Adrenal gland (tissue), 12 donors: ENCODE measurements around the gene TOR1AIP1. TPM values are rescaled to one million over a fixed set of nuclear protein-coding genes. Genes with fewer than 3 reads are reported as not detected.
"Not testable (repeated sequence)": the region's sequence is repeated elsewhere in the genome, so short reads cannot be mapped to it uniquely, and the experiment has no call there.

Experiments used
- DNase-seq, 7 donors: peaks; one replicate each; pipeline ENCODE4 v3.0.0-alpha.2; 2019 to 2020
- H3K27ac ChIP-seq, 5 donors: fragments of 200-600 bp; sonication (generic) in 4 of 5; 1 replicate in 3 of 5; 2 replicates in 2 of 5; pipeline versions ENCODE4 v1.5.1 to v1.8.0; 2016 to 2020; ENCODE audit warnings: mild to moderate bottlenecking in 1 of 5
- H3K27me3 ChIP-seq: fragments of 200-600 bp; 2 replicates; pipeline ENCODE4 v1.8.0; 2021
- H3K36me3 ChIP-seq, 2 donors: fragments of 200-600 bp; replicated peaks in 1 of 2; 1 replicate in 1 of 2; 2 replicates in 1 of 2; pipeline versions ENCODE4 v1.5.1 to v1.8.0; 2018 to 2022
- H3K4me1 ChIP-seq, 2 donors: fragments of 200-600 bp; replicated peaks in 1 of 2; 1 replicate in 1 of 2; 2 replicates in 1 of 2; pipeline versions ENCODE4 v1.5.1 to v1.8.0; 2018 to 2021
- H3K4me3 ChIP-seq, 4 donors: fragments of 200-600 bp; sonication (generic) in 3 of 4; one replicate each; pipeline ENCODE4 v1.5.1; 2016 to 2018
- H3K9me3 ChIP-seq, 3 donors: fragments of 200-600 bp; sonication (generic) in 1 of 3; replicated peaks in 1 of 3; 1 replicate in 2 of 3; 2 replicates in 1 of 3; pipeline versions ENCODE4 v1.5.1 to v1.8.0; 2016 to 2021
- CTCF ChIP-seq, 6 experiments: fragments of 450-650 bp in 4 of 6; fragments of 200-600 bp in 2 of 6; sonication (generic) in 1 of 6; IDR thresholded peaks; 1 replicate in 5 of 6; 2 replicates in 1 of 6; pipeline versions ENCODE4 v1.5.1 to v1.8.0; 2016 to 2021; ENCODE audit warnings: antibody characterized with exemption in 6 of 6, mild to moderate bottlenecking in 2 of 6, moderate library complexity in 1 of 6
- POLR2A ChIP-seq, 2 donors: fragments of 450-650 bp; IDR thresholded peaks; one replicate each; pipeline ENCODE4 v1.6.1; 2017; ENCODE audit warnings: antibody characterized with exemption in 2 of 2, mild to moderate bottlenecking in 2 of 2, moderate library complexity in 1 of 2
- WGBS, 4 donors: extraction: QIAGEN DNeasy Blood & Tissue Kit in 2 of 4; methylation state at CpG; one replicate each; pipeline versions ENCODE4 v1.1.5 to v1.1.7; 2013 to 2017; 5-methylcytosine and 5-hydroxymethylcytosine counted together
- intact Hi-C, 2 donors: fragments of 100-400 bp; cut with DNase I; formaldehyde crosslinking; loops; one replicate each; pipeline versions ENCODE4 v1.14.1 to v1.15.0; 2022 to 2023
- polyA plus RNA-seq, 3 donors: library from polyadenylated mRNA; stranded (reverse); fragments of 200-250 nt in 2 of 3; fragments of 350-450 nt in 1 of 3; fragmentation: Illumina TruSeq in 1 of 3; extraction: RNeasy Lipid Tissue Mini Kit (QIAGEN cat#74804) in 1 of 3; gene quantifications; one replicate each; pipeline ENCODE4 v1.2.3, GENCODE V29; 2013 to 2014
- total RNA-seq, 9 donors: library from RNA; depleted of rRNA in 4 of 9; stranded (reverse); fragments of >200 nt in 4 of 9; fragments of 120-200 nt in 1 of 9; fragmentation: NEBNext Ultra II Directional in 1 of 9; extraction: Animal tissue kit (Norgen Biotek cat#: 25700) in 1 of 9; gene quantifications; one replicate each; pipeline versions ENCODE4 v1.1.0 to v1.2.4, GENCODE V29; 2013 to 2023
- donor health status: healthy with polysubstance abuse.
- donor health status: Bipolar disorder and iron deficiency.
- donor health status: DM: yes; HTN: yes; CAD: no.
- donor health status: DM: no; HTN: no; CAD: no.
- donor health status: DM: no; HTN: no; CAD: no.
- donor health status: DM: yes; HTN: yes; CAD: no.

TOR1AIP1 gene
- total and polyA plus RNA-seq, 12 donors, result 22.5 to 99.6 (median 58.1) TPM

DNA sequence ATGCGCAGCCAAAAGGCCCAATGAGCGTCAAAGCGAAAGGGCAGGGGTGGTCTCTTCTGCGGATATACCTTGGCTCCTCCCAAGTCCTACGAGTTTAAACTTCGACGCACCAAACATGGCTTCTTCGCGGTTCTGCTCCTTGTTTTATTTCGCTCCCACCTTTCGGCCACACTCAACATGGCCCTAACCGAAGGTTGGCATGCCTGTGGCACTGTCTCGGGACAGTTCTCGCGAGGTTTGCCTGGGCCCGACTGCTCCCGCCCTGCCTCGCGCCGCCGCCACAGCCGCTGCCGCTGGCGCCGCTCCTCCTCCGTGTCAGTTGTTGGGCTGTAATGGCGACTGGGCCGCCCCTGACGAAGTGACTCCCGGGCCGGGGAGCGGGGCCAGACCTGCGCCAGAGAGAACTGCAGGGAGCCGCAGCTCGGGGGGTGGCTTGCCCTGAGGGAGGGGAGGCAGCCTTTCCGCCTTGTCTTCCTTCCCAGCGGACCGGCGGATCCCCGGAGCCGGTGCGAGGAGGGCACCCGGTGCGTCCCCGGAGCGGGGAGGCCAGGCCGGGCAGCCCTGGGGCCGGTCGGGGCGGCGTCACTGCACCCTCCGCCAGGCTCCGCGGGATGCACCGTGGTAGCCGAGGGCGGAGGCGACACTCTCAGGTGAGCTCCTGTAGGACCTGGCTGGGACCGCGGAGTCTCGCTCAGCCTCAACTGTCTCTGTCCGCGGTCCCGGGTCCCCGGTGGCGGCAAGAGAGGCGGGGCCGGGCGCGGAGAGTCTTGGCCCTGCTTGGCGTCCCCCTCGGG is 72.6 kb downstream of the TOR1AIP1 start, which contains the start of gene CEP350:
Gene CEP350 (plus strand): TSS at position 318 of the 794 bp plus-strand sequence. CDS start 31,372 bp downstream, outside the sequence.
- intact Hi-C loops, result loop anchor here in 1 of 2 donors (10.0 kb wide), 1 partner anchor 70 kb away; the partner anchor contains the start of gene TOR1AIP1
- peak; percentile 98 to 99 (median 99) for DNase-seq
- TF ChIP-seq CTCF (IDR thresholded peaks at IDR 0.05) (no peak), POLR2A (IDR thresholded peaks at IDR 0.05) (peak; percentile 62 to 90)
- H3K27ac ChIP-seq, result peak within 1 kb of the TSS; percentile 85 to 98 (median 92)
- no peaks in the 10 kb centered on the region for H3K9me3 ChIP-seq
- H3K27me3 ChIP-seq, result no peaks in the 10 kb centered on the region
- no peaks in the 10 kb centered on the region for H3K36me3 ChIP-seq
- H3K4me1 ChIP-seq, result peaks cover 4 to 41% of the 10 kb centered on the region in 2 donors
- 0 to 1% (median 0%) methylated on average over 20 to 72 of the region's 72 CpGs for WGBS, 4 donors
- H3K4me3 ChIP-seq, result peak within 1 kb of the TSS; percentile 93 to 98 (median 97)

- no peaks in the 10 kb centered on the region for H3K36me3 ChIP-seq
- H3K9me3 ChIP-seq, result no peaks in the 10 kb centered on the region
- H3K4me3 ChIP-seq, result peak overlapping the region; percentile 93 to 98 (median 97)
- H3K27me3 ChIP-seq, result no peaks in the 10 kb centered on the region
- peak overlapping the region in 4 of 5 donors; percentile 85 to 98 (median 94) for H3K27ac ChIP-seq
- peaks cover 4 to 41% of the 10 kb centered on the region in 2 donors for H3K4me1 ChIP-seq
- intact Hi-C loops, result loop anchor here in 1 of 2 donors (10.0 kb wide), 1 partner anchor 70 kb away; the partner anchor contains the start of gene TOR1AIP1
- peak in 1 of 7 donors; percentile 33 for DNase-seq
- WGBS, 4 donors, result 0% methylated on average over 5 to 10 of the region's 10 CpGs
- TF ChIP-seq CTCF (IDR thresholded peaks at IDR 0.05) (peak in 2 of 6 experiments; percentile 11 to 33), POLR2A (IDR thresholded peaks at IDR 0.05) (no peak)
Observed at GRCh38 chr1:179955287-179955680, 73.2 kb downstream of the TOR1AIP1 start.

- 0 to 3% (median 1%) methylated on average over 3 of the region's 3 CpGs for WGBS, 4 donors
- DNase-seq, result no peak
- intact Hi-C loops, result loop anchor here in 1 of 2 donors (10.0 kb wide), 1 partner anchor 71 kb away; the partner anchor contains the start of gene TOR1AIP1
- Histone ChIP-seq H3K27ac (peak overlapping the region in 2 of 5 donors; percentile 95 to 98), H3K9me3 (no peaks in the 10 kb centered on the region), H3K36me3 (no peaks in the 10 kb centered on the region), H3K27me3 (no peaks in the 10 kb centered on the region), H3K4me1 (peaks cover 4 to 41% of the 10 kb centered on the region in 2 donors), H3K4me3 (peak overlapping the region in 3 of 4 donors; percentile 93 to 98 (median 98))
- TF ChIP-seq POLR2A (IDR thresholded peaks at IDR 0.05), result no peak
- no peak for TF ChIP-seq CTCF (IDR thresholded peaks at IDR 0.05)
Observed at GRCh38 chr1:179955731-179956130, 73.6 kb downstream of the TOR1AIP1 start.

- intact Hi-C loops, result loop anchor here in 1 of 2 donors (10.0 kb wide), 1 partner anchor 74 kb away; the partner anchor contains the start of gene TOR1AIP1
- no peak for DNase-seq
- WGBS, 4 donors, result 92 to 95% (median 93%) methylated on average over 3 of the region's 3 CpGs
- Histone ChIP-seq H3K27ac (no peak overlapping the region), H3K36me3 (no peaks in the 10 kb centered on the region), H3K9me3 (no peaks in the 10 kb centered on the region), H3K4me1 (peaks cover 4 to 40% of the 10 kb centered on the region in 2 donors), H3K27me3 (no peaks in the 10 kb centered on the region), H3K4me3 (no peak overlapping the region)
- no peak for TF ChIP-seq POLR2A (IDR thresholded peaks at IDR 0.05)
- TF ChIP-seq CTCF (IDR thresholded peaks at IDR 0.05), result no peak
Observed at GRCh38 chr1:179958359-179958758, 76.3 kb downstream of the TOR1AIP1 start.

DNA sequence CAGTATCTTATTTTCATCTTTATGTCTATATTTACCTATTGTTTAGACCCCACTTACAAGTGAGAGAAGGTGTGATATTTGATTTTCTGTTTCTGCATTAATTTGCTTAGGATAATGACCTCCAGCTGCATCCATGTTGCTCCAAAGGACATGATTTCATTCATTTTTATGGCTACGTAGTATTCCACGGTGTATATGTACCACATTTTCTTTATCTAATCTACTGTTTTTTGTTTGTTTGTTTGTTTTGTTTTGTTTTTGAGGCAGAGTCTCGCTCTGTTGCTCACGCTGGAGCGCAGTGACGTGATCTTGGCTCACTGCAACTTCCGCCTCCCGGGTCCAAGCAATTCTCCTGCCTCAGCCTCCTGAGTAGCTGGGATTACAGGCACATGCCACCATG is 80.1 kb downstream of the TOR1AIP1 start:
- H3K27me3 ChIP-seq, H3K27ac ChIP-seq, intact Hi-C loops, H3K4me3 ChIP-seq, H3K9me3 ChIP-seq, H3K36me3 ChIP-seq, DNase-seq: not testable (repeated sequence)
- peaks cover 0 to 38% of the 10 kb centered on the region in 2 donors for H3K4me1 ChIP-seq
- WGBS, 4 donors, result 97 to 99% (median 99%) methylated on average over 8 of the region's 8 CpGs
